HG03558 (cell line): ENCODE results near the gene TNFAIP3.
"Not testable (repeated sequence)": the region's sequence is repeated elsewhere in the genome, so short reads cannot be mapped to it uniquely, and the experiment has no call there.

ENCODE experiments used
- ATAC-seq: cut with Tn5 transposase; IDR thresholded peaks from one replicate; pipeline ENCODE4 v1.9.1; 2021; ENCODE audit warnings: moderate number of reproducible peaks; ENCODE audit not compliant: unreplicated experiment; ENCODE audit errors: extremely low read depth

TNFAIP3 gene

DNA sequence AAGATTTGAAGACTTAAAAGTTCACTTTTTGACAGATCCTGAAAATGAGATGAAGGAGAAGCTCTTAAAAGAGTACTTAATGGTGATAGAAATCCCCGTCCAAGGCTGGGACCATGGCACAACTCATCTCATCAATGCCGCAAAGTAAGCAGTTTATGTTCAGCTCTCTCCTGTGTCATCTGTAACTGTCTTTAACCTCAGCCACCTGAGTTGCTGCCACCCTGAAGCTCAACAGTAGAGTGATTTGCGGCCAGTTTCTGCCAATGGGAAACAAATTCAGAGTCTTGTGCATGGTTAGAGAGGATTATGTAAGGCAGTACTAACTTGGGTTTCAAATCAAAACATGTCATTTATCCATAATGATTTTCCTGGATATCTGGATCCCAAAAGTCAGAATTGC is 10.1 kb downstream of the TNFAIP3 start:
- no peak for ATAC-seq

DNA sequence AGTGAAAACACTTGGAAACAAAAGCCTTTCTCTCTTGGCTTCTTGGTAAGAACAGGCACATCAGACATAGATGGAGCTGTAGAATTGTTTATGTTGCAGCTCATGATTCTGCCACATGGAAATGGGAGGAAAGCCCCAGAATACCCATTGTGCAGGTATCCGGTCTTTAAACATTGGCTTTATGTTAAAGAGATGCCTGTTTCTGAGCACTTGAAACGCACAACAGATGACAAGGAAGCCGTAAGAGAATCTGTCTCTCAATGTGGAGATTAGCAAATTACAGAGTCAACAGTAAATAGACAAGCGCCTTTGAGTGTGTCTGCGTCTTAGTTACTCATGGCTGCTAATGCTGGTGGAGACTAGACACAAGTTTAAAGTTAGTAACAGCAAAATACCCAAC is 10.5 kb downstream of the TNFAIP3 start:
- ATAC-seq = no peak

DNA sequence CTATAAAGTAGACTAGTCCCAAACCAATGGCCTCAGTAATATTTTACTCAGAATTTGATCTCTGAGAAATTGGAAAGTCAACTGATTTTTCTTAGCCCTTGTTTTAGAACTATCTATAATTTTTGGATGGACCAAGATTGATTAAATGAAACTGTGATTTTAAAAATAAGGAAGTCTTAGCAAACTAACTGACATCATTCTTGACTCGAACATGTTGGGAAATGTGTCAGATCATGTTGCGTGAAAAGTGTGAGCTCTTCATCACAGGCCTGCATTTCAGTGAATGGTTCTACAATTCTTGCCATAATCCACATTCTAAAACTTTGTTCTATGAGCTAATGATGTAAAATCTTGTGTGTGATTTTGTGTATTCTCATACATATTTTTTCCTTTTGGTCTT is 11.0 kb downstream of the TNFAIP3 start:
- no peak for ATAC-seq

DNA sequence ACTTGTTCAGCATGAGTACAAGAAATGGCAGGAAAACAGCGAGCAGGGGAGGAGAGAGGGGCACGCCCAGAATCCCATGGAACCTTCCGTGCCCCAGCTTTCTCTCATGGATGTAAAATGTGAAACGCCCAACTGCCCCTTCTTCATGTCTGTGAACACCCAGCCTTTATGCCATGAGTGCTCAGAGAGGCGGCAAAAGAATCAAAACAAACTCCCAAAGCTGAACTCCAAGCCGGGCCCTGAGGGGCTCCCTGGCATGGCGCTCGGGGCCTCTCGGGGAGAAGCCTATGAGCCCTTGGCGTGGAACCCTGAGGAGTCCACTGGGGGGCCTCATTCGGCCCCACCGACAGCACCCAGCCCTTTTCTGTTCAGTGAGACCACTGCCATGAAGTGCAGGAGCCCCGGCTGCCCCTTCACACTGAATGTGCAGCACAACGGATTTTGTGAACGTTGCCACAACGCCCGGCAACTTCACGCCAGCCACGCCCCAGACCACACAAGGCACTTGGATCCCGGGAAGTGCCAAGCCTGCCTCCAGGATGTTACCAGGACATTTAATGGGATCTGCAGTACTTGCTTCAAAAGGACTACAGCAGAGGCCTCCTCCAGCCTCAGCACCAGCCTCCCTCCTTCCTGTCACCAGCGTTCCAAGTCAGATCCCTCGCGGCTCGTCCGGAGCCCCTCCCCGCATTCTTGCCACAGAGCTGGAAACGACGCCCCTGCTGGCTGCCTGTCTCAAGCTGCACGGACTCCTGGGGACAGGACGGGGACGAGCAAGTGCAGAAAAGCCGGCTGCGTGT is 11.6 kb downstream of the TNFAIP3 start:
- no peak for ATAC-seq

DNA sequence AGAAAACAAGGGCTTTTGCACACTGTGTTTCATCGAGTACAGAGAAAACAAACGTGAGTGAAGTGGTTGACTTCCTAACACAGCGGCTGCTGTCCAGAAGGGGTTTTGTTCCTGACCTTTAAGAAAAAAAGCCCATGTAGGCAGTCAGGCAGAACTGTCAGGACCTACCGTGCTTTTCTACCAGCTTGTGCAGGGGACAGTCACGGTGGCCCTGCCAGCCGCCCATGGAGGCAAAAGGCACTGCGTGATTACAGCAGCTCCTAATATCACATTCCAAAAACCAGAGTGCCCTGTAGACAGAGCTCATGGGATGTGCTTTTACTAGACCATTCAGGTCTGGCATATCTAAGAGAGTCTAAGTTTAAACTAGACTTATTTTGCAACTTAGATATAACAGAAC is 12.2 kb downstream of the TNFAIP3 start:
- ATAC-seq = no peak

DNA sequence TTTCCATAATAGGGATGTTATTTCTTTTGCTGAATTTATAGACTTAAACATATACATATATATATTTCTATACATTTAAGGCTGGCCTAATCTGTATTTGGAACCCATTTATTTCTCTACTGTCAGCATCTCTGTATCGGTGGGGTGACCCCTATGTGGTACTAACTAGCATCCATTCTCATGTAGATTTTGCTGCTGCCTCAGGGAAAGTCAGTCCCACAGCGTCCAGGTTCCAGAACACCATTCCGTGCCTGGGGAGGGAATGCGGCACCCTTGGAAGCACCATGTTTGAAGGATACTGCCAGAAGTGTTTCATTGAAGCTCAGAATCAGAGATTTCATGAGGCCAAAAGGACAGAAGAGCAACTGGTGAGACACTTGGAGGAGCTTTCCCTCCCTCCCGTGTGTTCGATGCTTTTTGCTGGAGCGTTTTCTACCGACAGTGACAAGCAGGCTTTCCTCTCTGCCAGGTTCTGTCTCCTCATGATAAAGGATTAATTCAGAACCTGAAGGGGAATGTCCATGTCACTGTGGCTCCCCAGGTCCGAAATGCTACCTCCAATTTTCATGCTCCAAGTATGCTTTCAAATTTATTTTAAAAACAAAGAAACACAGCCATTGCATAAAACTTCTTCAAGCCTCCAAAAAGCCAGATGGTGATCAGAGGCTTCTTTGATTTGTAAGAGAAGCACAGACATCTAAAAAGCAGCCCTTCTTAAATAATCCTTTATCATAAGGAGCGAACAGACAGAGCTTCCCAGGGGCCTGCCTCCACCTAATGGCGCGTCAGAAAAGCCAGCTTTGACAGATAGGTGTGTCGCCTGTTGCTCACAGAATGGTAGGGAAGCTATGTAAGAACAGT is 13.1 kb downstream of the TNFAIP3 start:
- ATAC-seq = no peak

DNA sequence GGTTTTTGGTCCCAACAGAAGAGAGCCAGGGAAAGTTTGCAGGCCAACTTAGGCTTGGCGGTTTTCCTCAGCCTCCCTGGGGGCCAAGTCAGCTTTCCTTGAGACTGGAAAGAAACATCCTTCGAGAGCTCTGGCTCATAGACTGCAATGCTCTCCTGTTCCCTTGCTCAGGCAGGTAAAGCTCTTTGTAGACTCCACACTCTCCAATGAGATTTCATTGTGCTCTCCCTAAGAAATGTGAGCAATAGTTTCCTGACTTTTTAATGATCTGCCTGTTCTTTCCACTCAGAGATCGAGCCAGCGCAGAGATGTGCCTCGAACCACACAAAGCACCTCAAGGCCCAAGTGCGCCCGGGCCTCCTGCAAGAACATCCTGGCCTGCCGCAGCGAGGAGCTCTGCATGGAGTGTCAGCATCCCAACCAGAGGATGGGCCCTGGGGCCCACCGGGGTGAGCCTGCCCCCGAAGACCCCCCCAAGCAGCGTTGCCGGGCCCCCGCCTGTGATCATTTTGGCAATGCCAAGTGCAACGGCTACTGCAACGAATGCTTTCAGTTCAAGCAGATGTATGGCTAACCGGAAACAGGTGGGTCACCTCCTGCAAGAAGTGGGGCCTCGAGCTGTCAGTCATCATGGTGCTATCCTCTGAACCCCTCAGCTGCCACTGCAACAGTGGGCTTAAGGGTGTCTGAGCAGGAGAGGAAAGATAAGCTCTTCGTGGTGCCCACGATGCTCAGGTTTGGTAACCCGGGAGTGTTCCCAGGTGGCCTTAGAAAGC is 13.9 kb downstream of the TNFAIP3 start:
- ATAC-seq = no peak

DNA sequence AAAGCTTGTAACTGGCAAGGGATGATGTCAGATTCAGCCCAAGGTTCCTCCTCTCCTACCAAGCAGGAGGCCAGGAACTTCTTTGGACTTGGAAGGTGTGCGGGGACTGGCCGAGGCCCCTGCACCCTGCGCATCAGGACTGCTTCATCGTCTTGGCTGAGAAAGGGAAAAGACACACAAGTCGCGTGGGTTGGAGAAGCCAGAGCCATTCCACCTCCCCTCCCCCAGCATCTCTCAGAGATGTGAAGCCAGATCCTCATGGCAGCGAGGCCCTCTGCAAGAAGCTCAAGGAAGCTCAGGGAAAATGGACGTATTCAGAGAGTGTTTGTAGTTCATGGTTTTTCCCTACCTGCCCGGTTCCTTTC is 14.4 kb downstream of the TNFAIP3 start:
- no peak for ATAC-seq

DNA sequence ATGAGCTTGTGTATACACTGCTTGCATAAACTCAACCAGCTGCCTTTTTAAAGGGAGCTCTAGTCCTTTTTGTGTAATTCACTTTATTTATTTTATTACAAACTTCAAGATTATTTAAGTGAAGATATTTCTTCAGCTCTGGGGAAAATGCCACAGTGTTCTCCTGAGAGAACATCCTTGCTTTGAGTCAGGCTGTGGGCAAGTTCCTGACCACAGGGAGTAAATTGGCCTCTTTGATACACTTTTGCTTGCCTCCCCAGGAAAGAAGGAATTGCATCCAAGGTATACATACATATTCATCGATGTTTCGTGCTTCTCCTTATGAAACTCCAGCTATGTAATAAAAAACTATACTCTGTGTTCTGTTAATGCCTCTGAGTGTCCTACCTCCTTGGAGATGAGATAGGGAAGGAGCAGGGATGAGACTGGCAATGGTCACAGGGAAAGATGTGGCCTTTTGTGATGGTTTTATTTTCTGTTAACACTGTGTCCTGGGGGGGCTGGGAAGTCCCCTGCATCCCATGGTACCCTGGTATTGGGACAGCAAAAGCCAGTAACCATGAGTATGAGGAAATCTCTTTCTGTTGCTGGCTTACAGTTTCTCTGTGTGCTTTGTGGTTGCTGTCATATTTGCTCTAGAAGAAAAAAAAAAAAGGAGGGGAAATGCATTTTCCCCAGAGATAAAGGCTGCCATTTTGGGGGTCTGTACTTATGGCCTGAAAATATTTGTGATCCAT is 15.3 kb downstream of the TNFAIP3 start:
- no peak for ATAC-seq

DNA sequence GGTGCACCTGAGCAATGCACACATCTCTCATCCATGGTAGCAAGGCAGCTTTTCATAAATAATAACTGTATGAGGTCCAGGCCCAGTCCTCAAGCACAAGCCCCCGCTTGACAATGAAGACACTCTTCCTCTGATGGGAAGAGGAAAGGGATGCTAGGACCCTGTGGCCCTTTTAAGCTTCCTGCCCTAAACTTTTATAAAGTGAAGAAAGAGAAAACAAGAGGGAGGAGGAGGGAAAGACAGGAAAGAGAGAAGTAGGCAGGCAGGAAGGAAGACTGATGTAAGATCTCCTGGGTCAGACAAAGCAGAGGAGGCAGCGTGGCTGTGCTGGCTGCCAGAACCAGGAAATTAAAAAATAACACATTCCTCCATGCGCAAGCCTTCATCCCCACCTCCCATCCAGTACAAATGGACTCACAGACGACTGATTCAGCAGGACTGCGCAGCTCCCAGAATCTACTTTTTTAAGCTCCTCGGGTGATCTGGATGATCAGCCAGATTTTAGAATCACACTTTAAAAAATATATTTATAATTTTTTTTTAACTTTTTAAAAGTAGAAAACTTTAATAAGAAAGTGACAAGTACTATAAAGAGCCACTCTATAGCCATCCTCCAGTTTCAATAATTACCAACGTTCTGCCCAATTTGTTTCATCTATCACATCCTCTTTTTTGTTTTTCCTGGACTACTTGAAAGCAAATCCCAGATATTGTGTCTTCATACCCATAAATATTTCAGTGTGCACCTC is 16.5 kb downstream of the TNFAIP3 start:
- ATAC-seq = no peak

DNA sequence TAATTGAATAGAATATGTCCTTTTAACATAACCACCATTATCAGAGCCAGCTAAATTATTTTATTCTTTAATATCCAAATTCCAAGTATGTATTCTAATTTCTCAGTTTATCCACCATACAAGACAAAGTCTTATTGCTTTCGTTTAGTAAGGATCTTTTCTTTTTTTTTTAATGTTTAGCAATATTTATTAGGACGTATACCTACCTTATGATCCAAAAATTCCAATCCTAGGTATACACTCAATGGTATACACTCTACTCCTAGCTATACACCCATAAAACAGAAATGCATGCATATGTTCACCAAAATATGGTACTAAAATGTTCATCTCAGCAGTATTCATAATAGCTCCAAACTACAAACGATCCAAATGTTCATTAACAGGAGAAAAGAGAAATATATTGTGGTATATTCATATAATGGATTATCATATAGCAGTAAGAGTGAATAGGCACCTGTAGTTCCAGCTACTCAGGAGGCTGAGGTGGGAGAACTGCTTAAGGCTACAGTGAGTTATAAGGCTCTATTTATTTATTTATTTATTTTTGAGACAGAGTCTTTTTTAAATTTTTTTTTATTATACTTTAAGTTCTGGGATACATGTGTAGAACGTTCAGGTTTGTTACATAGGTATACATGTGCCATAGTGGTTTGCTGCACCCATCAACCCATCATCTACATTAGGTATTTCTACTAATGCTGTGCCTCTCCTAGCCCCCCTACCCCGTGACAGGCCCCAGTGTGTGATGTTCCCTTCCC is 17.3 kb downstream of the TNFAIP3 start:
- ATAC-seq = no peak

DNA sequence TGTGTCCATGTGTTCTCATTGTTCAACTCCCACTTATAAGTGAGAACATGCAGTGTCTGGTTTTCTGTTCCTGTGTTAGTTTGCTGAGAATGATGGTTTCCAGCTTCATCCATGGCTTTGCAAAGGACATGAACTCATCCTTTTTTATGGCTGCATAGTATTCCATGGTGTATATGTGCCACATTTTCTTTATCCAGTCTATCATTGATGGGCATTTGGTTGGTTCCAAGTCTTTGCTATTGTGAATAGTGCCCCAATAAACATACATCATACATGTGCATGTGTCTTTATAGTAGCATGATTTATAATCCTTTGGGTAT is 17.8 kb downstream of the TNFAIP3 start:
- ATAC-seq = not testable (repeated sequence)

DNA sequence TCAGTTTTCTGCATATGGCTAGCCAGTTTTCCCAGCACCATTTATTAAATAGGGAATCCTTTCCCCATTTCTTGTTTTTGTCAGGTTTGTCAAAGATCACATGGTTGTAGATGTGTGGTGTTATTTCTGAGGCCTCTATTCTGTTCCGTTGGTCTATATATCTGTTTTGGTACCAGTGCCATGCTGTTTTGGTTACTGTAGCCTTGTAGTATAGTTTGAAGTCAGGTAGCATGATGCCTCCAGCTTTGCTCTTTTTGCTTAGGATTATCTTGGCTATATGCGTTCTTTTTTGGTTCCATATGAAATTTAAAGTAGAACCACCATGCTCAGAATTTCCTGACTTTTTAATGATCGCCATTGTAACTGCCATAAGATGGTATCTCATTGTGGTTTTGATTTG is 19.2 kb downstream of the TNFAIP3 start:
- ATAC-seq = not testable (repeated sequence)

DNA sequence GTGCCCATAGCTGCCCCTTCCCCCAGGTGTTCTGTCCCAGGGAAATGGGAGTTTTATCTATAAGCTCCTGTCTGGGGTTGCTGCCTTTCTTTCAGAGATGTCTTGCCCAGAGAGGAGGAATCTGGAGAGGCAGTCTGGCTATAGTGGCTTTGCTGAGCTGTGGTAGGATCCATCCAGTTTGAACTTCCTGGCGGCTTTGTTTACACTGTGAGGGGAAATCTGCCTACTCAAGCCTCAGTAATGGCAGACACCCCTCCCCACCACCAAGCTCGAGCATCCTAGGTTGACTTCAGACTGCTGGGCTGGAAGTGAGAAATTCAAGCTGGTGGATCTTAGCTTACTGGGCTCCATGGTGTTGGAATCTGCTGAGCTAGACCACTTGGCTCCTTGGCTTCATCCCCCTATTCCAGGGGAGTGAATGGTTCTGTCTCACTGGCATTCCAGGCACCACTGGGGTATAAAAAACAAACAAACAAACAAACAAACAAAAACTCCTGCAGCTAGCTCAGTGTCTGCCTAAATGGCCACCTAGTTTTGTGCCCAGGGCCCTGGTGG is 24.0 kb downstream of the TNFAIP3 start:
- ATAC-seq = no peak

DNA sequence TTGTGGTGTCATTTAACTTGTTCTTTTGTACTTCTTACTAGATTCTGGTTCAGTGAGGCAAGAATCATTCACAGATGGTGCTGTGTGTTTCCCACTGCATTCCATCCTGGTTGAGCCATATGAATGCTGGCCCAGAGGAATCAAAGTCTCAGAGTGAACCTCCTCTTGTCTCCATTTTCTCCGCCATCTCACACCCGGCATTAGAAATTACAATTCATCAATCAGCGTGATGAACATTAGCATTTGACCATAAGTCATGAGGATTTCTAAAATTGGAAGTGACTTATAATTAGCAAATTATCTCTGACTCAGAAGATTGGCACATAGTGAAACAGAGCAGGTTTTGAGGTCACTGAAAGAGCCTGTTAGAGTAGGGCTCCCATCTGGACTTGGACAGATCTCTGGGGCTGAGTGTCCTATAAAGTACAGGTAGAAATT is 25.2 kb downstream of the TNFAIP3 start:
- no peak for ATAC-seq

DNA sequence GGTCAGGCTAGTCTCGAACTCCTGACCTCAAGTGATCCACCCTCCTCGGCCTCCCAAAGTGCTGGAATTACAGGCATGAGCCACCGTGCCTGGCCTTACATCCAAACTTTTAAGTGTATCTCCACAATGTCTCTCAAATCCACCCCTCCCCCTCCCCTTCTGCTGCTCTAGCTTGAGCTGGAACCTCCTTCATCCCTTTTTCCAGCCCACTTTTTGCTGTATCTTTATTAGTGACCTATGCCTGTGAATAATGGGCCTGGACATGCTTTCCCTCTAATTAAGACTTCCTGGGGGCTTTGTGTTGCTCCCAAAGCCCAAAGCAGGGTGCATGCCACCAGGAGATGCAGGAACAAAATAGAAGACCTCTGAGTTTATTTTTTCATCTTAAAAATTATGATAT is 26.1 kb downstream of the TNFAIP3 start:
- no peak for ATAC-seq

DNA sequence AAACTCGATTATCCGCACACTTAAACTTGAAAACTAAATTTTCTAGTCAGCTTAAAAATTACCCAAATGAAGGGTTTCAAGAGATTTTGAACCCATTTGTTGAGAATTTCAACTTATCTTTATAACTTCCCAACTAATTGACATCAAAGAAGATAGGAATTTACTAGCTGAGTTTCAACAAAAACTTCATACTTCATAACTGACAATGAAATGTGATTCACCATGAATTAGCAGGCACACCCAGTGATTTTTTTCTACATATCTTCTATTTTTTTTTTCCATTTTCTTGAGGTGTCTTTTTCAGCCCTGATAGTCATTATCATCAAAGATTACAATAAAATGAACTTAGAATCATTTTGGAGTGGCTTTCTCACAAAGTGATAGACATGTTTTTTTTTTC is 26.7 kb downstream of the TNFAIP3 start:
- ATAC-seq = no peak

DNA sequence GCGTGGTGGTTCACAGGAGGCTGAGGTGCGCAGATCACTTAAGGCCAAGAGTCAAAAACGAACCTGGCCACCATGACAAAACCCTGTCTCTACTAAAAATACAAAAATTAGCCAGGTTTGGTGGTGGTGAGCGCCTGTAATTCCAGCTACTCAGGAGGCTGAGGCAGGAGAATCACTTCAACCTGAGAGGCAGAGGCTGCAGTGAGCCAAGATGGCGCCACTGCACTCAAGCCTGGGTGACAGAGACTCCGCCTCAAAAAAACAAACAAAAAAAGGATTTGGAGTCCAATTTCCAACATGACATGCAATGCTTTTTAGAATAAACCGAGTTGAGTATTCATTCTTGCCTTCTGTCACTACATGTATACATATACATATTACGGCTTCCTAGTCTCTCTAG is 27.3 kb downstream of the TNFAIP3 start:
- ATAC-seq = not testable (repeated sequence)
